Sigmoid colon (tissue), 7 donors: ENCODE data around the gene CALML6. TPM values are rescaled to one million over a fixed set of nuclear protein-coding genes. Genes with fewer than 3 reads are reported as not detected.

Source experiments
- DNase-seq: peaks from one replicate; pipeline ENCODE4 v3.0.0-alpha.2; 2019
- H3K27ac ChIP-seq, 4 donors: fragments of 200-600 bp; sonication (generic); one replicate each; pipeline ENCODE4 v1.5.1; 2016 to 2019; ENCODE audit warnings: mild to moderate bottlenecking in 1 of 4
- H3K27me3 ChIP-seq, 3 donors: fragments of 200-600 bp; sonication (generic); one replicate each; pipeline ENCODE4 v1.5.1; 2019; ENCODE audit warnings: mild to moderate bottlenecking in 1 of 3
- H3K36me3 ChIP-seq, 4 donors: fragments of 200-600 bp; sonication (generic); one replicate each; pipeline ENCODE4 v1.5.1; 2016 to 2019
- H3K4me1 ChIP-seq, 4 donors: fragments of 200-600 bp; sonication (generic); one replicate each; pipeline ENCODE4 v1.5.1; 2017 to 2019
- H3K4me3 ChIP-seq, 4 donors: fragments of 200-600 bp; sonication (generic); one replicate each; pipeline ENCODE4 v1.5.1; 2017 to 2019; ENCODE audit warnings: mild to moderate bottlenecking in 2 of 4, moderate library complexity in 1 of 4
- H3K9me3 ChIP-seq, 4 donors: fragments of 200-600 bp in 3 of 4; sonication (generic) in 3 of 4; one replicate each; pipeline versions ENCODE4 v1.5.1 to v1.6.1; 2013 to 2019
- EP300 ChIP-seq, 4 donors: sonication (generic); formaldehyde crosslinking; IDR thresholded peaks; one replicate each; pipeline ENCODE4 v1.6.1; 2017; ENCODE audit warnings: antibody characterized with exemption in 4 of 4
- POLR2A ChIP-seq, 2 donors: fragments of 450-650 bp; IDR thresholded peaks; one replicate each; pipeline ENCODE4 v1.6.1; 2016; ENCODE audit warnings: antibody characterized with exemption in 2 of 2, mild to moderate bottlenecking in 2 of 2, moderate library complexity in 2 of 2
- POLR2AphosphoS5 ChIP-seq, 4 donors: sonication (generic); formaldehyde crosslinking; IDR thresholded peaks; one replicate each; pipeline ENCODE4 v1.6.1; 2017; ENCODE audit warnings: antibody characterized with exemption in 4 of 4
- WGBS, 2 donors: extraction: QIAGEN DNeasy Blood & Tissue Kit; methylation state at CpG; one replicate each; pipeline ENCODE4 v1.1.7; 2013; 5-methylcytosine and 5-hydroxymethylcytosine counted together
- intact Hi-C: fragments of 100-400 bp; cut with DNase I; formaldehyde crosslinking; loops from one replicate; pipeline ENCODE4 v1.15.1; 2023
- polyA plus RNA-seq, 3 donors: library from polyadenylated mRNA; stranded (reverse); fragments of 200-250 nt; gene quantifications; one replicate each; pipeline ENCODE4 v1.2.3, GENCODE V29; 2013
- total RNA-seq, 4 donors: library from RNA; depleted of rRNA; stranded (reverse); fragments of >200 nt; gene quantifications; one replicate each; pipeline ENCODE4 v1.1.0, GENCODE V29; 2016
- TF ChIP-seq, protein P1 (sequence below), 4 experiments: fragments of 450-650 bp in 3 of 4; fragments of 200-600 bp in 1 of 4; IDR thresholded peaks; one replicate each; pipeline ENCODE4 v1.5.1; 2016 to 2019; ENCODE audit warnings: antibody characterized with exemption in 4 of 4, mild to moderate bottlenecking in 3 of 4, moderate library complexity in 2 of 4
- donor health status: healthy with polysubstance abuse.
- donor health status: Bipolar disorder and iron deficiency.
- donor health status: healthy.

The CALML6 gene
- total and polyA plus RNA-seq, 7 donors, result 0.36 TPM; not detected in 5

GRCh38 chr1:1921459-1921862, 6.4 kb downstream of the CALML6 start:
- no peaks in the 10 kb centered on the region for H3K9me3 ChIP-seq
- no peaks in the 10 kb centered on the region for H3K27me3 ChIP-seq
- H3K4me1 ChIP-seq, result peaks cover 0 to 14% (median 11%) of the 10 kb centered on the region in 4 donors
- no peak overlapping the region for H3K4me3 ChIP-seq
- H3K27ac ChIP-seq, result no peak overlapping the region
- WGBS, 2 donors, result 84 to 93% methylated on average over 6 of the region's 6 CpGs
- TF ChIP-seq EP300 (IDR thresholded peaks at IDR 0.05) (no peak), POLR2A (IDR thresholded peaks at IDR 0.05) (no peak), POLR2AphosphoS5 (IDR thresholded peaks at IDR 0.05) (no peak)
- TF ChIP-seq, protein P1, sequence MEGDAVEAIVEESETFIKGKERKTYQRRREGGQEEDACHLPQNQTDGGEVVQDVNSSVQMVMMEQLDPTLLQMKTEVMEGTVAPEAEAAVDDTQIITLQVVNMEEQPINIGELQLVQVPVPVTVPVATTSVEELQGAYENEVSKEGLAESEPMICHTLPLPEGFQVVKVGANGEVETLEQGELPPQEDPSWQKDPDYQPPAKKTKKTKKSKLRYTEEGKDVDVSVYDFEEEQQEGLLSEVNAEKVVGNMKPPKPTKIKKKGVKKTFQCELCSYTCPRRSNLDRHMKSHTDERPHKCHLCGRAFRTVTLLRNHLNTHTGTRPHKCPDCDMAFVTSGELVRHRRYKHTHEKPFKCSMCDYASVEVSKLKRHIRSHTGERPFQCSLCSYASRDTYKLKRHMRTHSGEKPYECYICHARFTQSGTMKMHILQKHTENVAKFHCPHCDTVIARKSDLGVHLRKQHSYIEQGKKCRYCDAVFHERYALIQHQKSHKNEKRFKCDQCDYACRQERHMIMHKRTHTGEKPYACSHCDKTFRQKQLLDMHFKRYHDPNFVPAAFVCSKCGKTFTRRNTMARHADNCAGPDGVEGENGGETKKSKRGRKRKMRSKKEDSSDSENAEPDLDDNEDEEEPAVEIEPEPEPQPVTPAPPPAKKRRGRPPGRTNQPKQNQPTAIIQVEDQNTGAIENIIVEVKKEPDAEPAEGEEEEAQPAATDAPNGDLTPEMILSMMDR (IDR thresholded peaks at IDR 0.05), result no peak
- intact Hi-C loops, result no loop called here
- no peaks in the 10 kb centered on the region for H3K36me3 ChIP-seq
- no peak for DNase-seq

DNA sequence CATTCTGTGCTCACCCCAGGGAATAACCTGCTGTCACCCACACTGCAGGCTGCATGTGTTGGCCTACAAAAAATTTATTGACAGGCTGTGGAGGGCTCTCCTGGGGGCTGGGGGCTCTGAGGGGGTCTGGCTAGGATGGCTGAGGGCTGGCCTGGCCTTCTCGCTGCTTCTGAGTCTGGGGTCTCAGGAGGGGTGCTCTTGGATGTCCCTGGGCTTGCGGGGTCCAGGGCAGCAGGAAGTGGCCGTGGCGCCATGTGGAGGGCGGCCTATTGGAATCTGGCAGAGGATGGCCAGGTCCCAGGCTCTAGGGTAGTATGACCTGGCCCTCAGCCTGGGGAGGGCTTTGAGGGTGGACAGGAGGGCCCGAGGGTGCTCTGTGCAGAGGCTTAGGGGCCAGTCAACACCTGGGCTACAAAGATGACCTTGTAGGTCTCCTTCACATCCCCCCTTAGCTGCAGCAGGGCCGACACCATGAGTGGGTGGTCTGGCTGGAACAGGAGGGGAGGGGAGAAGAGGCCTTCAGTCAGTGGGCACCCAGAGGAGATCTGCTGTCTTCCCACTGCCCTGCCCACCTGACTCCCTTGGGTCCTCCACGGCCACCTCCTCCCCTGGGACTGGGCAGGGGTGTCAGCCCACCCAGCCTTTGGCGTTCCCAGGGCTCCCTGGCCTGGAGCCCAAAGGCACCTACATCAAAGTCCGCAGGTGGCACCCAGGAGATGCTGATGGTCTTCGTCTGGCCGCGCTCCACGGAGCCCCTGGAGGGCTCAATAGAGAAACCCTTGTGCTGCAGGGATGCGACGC, 7.0 kb downstream of the CALML6 start:
- Histone ChIP-seq H3K27ac (no peak overlapping the region), H3K4me3 (no peak overlapping the region), H3K9me3 (no peaks in the 10 kb centered on the region), H3K36me3 (no peaks in the 10 kb centered on the region), H3K4me1 (peaks cover 0 to 14% (median 11%) of the 10 kb centered on the region in 4 donors), H3K27me3 (no peaks in the 10 kb centered on the region)
- WGBS, 2 donors, result 87 to 92% methylated on average over 16 of the region's 16 CpGs
- peak; percentile 62 for DNase-seq
- TF ChIP-seq EP300 (IDR thresholded peaks at IDR 0.05) (no peak), POLR2AphosphoS5 (IDR thresholded peaks at IDR 0.05) (no peak), POLR2A (IDR thresholded peaks at IDR 0.05) (no peak)
- TF ChIP-seq, protein P1 (IDR thresholded peaks at IDR 0.05), result no peak
- intact Hi-C loops, result no loop called here

- TF ChIP-seq, protein P1 (IDR thresholded peaks at IDR 0.05), result no peak
- no peak for TF ChIP-seq POLR2AphosphoS5 (IDR thresholded peaks at IDR 0.05)
- no peak for TF ChIP-seq EP300 (IDR thresholded peaks at IDR 0.05)
- no peak for TF ChIP-seq POLR2A (IDR thresholded peaks at IDR 0.05)
- H3K36me3 ChIP-seq, result no peaks in the 10 kb centered on the region
- DNase-seq, result no peak
- H3K4me3 ChIP-seq, result no peak overlapping the region
- intact Hi-C loops, result no loop called here
- H3K9me3 ChIP-seq, result no peaks in the 10 kb centered on the region
- no peak overlapping the region for H3K27ac ChIP-seq
- H3K4me1 ChIP-seq, result peaks cover 0 to 14% (median 11%) of the 10 kb centered on the region in 4 donors
- 71 to 84% methylated on average over 6 of the region's 6 CpGs for WGBS, 2 donors
- H3K27me3 ChIP-seq, result no peaks in the 10 kb centered on the region
These were observed 7.6 kb downstream of the CALML6 start for GRCh38 chr1:1922702-1922955.

- H3K9me3 ChIP-seq, result no peaks in the 10 kb centered on the region
- H3K27ac ChIP-seq, result no peak overlapping the region
- TF ChIP-seq POLR2A (IDR thresholded peaks at IDR 0.05) (peak in 1 of 2 donors; percentile 9), EP300 (IDR thresholded peaks at IDR 0.05) (no peak)
- H3K27me3 ChIP-seq, result no peaks in the 10 kb centered on the region
- peaks cover 0 to 11% (median 9%) of the 10 kb centered on the region in 4 donors for H3K4me1 ChIP-seq
- H3K36me3 ChIP-seq, result no peaks in the 10 kb centered on the region
- H3K4me3 ChIP-seq, result no peak overlapping the region
- 25 to 65% methylated on average over 29 of the region's 29 CpGs for WGBS, 2 donors
- intact Hi-C loops, result no loop called here
- DNase-seq, result peak; percentile 64
These were observed 8.1 kb downstream of the CALML6 start for GRCh38 chr1:1922956-1923833.

DNA sequence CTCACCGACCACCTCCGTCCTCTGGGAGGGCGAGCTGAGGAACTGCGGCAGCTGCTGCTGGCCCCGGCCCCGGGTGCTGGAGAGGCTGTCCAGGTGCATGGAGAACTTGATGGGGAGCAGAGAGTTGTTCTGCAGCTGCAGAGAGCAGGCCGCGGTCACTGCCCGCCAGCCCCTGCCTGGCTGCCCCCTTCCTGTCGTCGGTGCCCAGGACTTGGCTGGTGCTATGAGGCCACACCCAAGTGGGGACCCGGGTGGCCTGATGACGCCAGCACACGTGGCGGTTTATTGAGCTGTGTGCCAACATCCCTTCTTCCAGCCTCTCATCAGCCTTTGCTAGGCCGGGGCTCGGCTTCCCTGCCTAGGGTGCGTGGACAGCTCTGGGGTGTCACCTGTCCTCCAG, 9.3 kb downstream of the CALML6 start:
- H3K9me3 ChIP-seq, result no peaks in the 10 kb centered on the region
- H3K4me1 ChIP-seq, result no peaks in the 10 kb centered on the region
- TF ChIP-seq, protein P1 (IDR thresholded peaks at IDR 0.05), result no peak
- TF ChIP-seq POLR2A (IDR thresholded peaks at IDR 0.05) (no peak), EP300 (IDR thresholded peaks at IDR 0.05) (no peak), POLR2AphosphoS5 (IDR thresholded peaks at IDR 0.05) (no peak)
- no peak overlapping the region for H3K27ac ChIP-seq
- no peak for DNase-seq
- H3K4me3 ChIP-seq, result no peak overlapping the region
- 11 to 54% methylated on average over 18 of the region's 18 CpGs for WGBS, 2 donors
- intact Hi-C loops, result no loop called here
- H3K27me3 ChIP-seq, result no peaks in the 10 kb centered on the region
- no peaks in the 10 kb centered on the region for H3K36me3 ChIP-seq
